Neural cell (in vitro differentiated cells): ENCODE data around the gene OSBPL1A. TPM values are rescaled to one million over a fixed set of nuclear protein-coding genes. Genes with fewer than 3 reads are reported as not detected.

ENCODE experiments used
- H2AFZ ChIP-seq: fragments of 200-600, 300-800 bp; sonication (generic), shearing (Covaris generic); 2 replicates; pipeline ENCODE4 v1.6.0; 2014; ENCODE audit warnings: low read depth, mild to moderate bottlenecking, antibody characterized with exemption, low read length, moderate library complexity
- H3F3A ChIP-seq: fragments of 200-600 bp; shearing (Covaris generic); 2 replicates; pipeline ENCODE4 v1.6.1; 2016; ENCODE audit warnings: mild to moderate bottlenecking, moderate library complexity, mixed read lengths, antibody characterized with exemption, low read length; ENCODE audit not compliant: insufficient read depth, poor library complexity, severe bottlenecking
- H3K27ac ChIP-seq: fragments of 200-600, 300-800 bp; sonication (generic), shearing (Covaris generic); 2 replicates; pipeline ENCODE4 v1.5.1; 2014; ENCODE audit warnings: mild to moderate bottlenecking, low read length, moderate library complexity
- H3K27me3 ChIP-seq: fragments of 300-800, 200-600 bp; sonication (generic), shearing (Covaris generic); 2 replicates; pipeline ENCODE4 v1.6.0; 2014; ENCODE audit warnings: mild to moderate bottlenecking, low read depth, low read length, moderate library complexity; ENCODE audit not compliant: insufficient read depth
- H3K36me3 ChIP-seq: fragments of 300-800, 200-600 bp; sonication (generic), shearing (Covaris generic); 2 replicates; pipeline ENCODE4 v1.5.1; 2014; ENCODE audit warnings: mild to moderate bottlenecking, antibody characterized with exemption, low read length, moderate library complexity; ENCODE audit not compliant: insufficient read depth
- H3K4me2 ChIP-seq: fragments of 300-800, 200-600 bp; sonication (generic), shearing (Covaris generic); 2 replicates; pipeline ENCODE4 v1.6.0; 2014; ENCODE audit warnings: mild to moderate bottlenecking, low read length
- H3K4me3 ChIP-seq: fragments of 300-800, 200-600 bp; sonication (generic), shearing (Covaris generic); 2 replicates; pipeline ENCODE4 v1.5.1; 2014; ENCODE audit warnings: mild to moderate bottlenecking, low read length, moderate library complexity
- H3K79me2 ChIP-seq: fragments of 200-600 bp; shearing (Covaris generic); replicated peaks from 2 replicates; pipeline ENCODE4 v1.6.0; 2014; ENCODE audit warnings: mild to moderate bottlenecking, low read length, moderate library complexity; ENCODE audit not compliant: insufficient read depth
- H3K9ac ChIP-seq: fragments of 300-800, 200-600 bp; sonication (generic), shearing (Covaris generic); 2 replicates; pipeline ENCODE4 v1.6.1; 2016; ENCODE audit warnings: mild to moderate bottlenecking, low read length, mixed read lengths
- H3K9me2 ChIP-seq: fragments of 200-600 bp; shearing (Covaris generic); 2 replicates; pipeline ENCODE4 v1.6.1; 2016; ENCODE audit warnings: mild to moderate bottlenecking, low read length, mixed read lengths; ENCODE audit not compliant: insufficient read depth
- H3K9me3 ChIP-seq: fragments of 200-600, 300-800 bp; sonication (generic), shearing (Covaris generic); 2 replicates; pipeline ENCODE4 v1.6.1; 2016; ENCODE audit warnings: mild to moderate bottlenecking, mixed run types, low read length, moderate library complexity, mixed read lengths
- H4K20me1 ChIP-seq: fragments of 200-600 bp; shearing (Covaris generic); 2 replicates; pipeline ENCODE4 v1.6.1; 2016; ENCODE audit warnings: mild to moderate bottlenecking, mixed run types; ENCODE audit not compliant: insufficient read depth
- EP300 ChIP-seq: fragments of 450-650 bp; conservative IDR thresholded peaks from 2 replicates; pipeline ENCODE4 v1.6.1; 2014; ENCODE audit warnings: antibody characterized with exemption, mild to moderate bottlenecking, moderate library complexity; ENCODE audit not compliant: poor library complexity, severe bottlenecking
- EZH2 ChIP-seq: fragments of 200-600, 300-800 bp; shearing (Covaris generic), sonication (generic); IDR thresholded peaks from 2 replicates; pipeline ENCODE4 v1.6.1; 2014; ENCODE audit warnings: antibody characterized with exemption, low read length, borderline replicate concordance, mild to moderate bottlenecking; ENCODE audit not compliant: insufficient read depth, poor library complexity, severe bottlenecking
- MXI1 ChIP-seq: fragments of 450-650 bp; conservative IDR thresholded peaks from 2 replicates; pipeline ENCODE4 v1.6.1; 2014; ENCODE audit warnings: antibody characterized with exemption, mild to moderate bottlenecking; ENCODE audit not compliant: poor library complexity, severe bottlenecking
- POLR2AphosphoS5 ChIP-seq: IDR thresholded peaks from 2 replicates; pipeline ENCODE4 v1.6.1; 2012
- RAD21 ChIP-seq: fragments of 450-650 bp; conservative IDR thresholded peaks from 2 replicates; pipeline ENCODE4 v1.6.1; 2014; ENCODE audit warnings: antibody characterized with exemption, mild to moderate bottlenecking, moderate library complexity
- SMC3 ChIP-seq: fragments of 450-650 bp; conservative IDR thresholded peaks from 2 replicates; pipeline ENCODE4 v1.6.1; 2014; ENCODE audit warnings: antibody characterized with exemption, mild to moderate bottlenecking, moderate library complexity; ENCODE audit not compliant: poor library complexity
- TAF1 ChIP-seq: IDR thresholded peaks from 2 replicates; pipeline ENCODE4 v1.6.1; 2012; ENCODE audit warnings: low read depth
- polyA plus RNA-seq: library from polyadenylated mRNA; depleted of rRNA; stranded (reverse); fragments of >200 nt; gene quantifications from 2 replicates; pipeline ENCODE4 v1.2.3, GENCODE V29; 2014
- TF ChIP-seq, protein P1 (sequence below): fragments of 450-650 bp; IDR thresholded peaks from 2 replicates; pipeline ENCODE4 v1.5.1; 2014; ENCODE audit warnings: antibody characterized with exemption, mild to moderate bottlenecking, moderate library complexity; ENCODE audit not compliant: poor library complexity, severe bottlenecking
- TF ChIP-seq, protein P2 (sequence below): IDR thresholded peaks from 2 replicates; pipeline ENCODE4 v1.6.1; 2012; ENCODE audit warnings: borderline replicate concordance

OSBPL1A gene
- polyA plus RNA-seq, 1 donor from 2014 or later: 24.9 TPM

DNA sequence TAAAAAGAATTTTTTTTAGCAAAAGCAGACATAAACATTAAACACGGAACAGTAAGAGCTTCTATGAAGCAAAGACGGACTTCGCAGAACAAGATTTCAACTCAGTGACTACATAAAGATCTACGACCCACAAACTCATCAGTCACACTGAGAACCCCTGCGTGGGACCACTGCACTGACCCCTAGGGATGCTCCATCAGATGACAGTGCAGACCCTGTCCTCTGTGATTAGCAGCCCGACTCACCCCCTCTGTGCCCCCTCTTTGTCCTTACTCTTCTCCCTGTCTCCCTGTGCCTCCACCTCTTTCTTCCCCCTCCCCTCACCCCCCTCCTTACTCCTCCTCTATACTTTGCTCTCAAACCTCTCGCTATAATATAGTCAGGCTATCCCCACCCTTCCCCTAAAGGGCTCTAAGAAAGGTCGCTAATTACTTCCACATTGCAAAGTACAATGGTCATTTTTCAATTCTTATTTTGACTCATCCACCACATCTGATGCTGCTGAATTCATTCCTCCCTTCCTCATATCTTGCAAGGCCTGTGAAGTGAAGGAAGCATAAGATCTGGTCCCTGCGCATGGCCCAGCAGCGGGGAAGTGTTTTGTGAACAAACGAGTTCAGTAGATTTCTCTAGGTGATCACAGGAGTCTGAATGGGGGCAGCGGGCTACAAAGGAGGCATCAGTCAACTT is 169.5 kb downstream of the OSBPL1A start:
- Histone ChIP-seq H3K9me2 (no peaks in the 10 kb centered on the region), H3F3A (no peaks in the 10 kb centered on the region), H3K4me3 (no peak overlapping the region), H3K9ac (no peak overlapping the region), H3K4me2 (no peak overlapping the region), H3K27ac (no peak overlapping the region), H3K79me2 (no peaks in the 10 kb centered on the region), H3K9me3 (no peaks in the 10 kb centered on the region), H3K27me3 (no peaks in the 10 kb centered on the region), H4K20me1 (no peaks in the 10 kb centered on the region), H2AFZ (no peak overlapping the region), H3K36me3 (no peaks in the 10 kb centered on the region)
- no peak for TF ChIP-seq POLR2AphosphoS5
- TF ChIP-seq SMC3: no peak
- no peak for TF ChIP-seq EZH2
- no peak for TF ChIP-seq MXI1
- TF ChIP-seq RAD21: no peak
- no peak for TF ChIP-seq TAF1
- TF ChIP-seq, protein P1, sequence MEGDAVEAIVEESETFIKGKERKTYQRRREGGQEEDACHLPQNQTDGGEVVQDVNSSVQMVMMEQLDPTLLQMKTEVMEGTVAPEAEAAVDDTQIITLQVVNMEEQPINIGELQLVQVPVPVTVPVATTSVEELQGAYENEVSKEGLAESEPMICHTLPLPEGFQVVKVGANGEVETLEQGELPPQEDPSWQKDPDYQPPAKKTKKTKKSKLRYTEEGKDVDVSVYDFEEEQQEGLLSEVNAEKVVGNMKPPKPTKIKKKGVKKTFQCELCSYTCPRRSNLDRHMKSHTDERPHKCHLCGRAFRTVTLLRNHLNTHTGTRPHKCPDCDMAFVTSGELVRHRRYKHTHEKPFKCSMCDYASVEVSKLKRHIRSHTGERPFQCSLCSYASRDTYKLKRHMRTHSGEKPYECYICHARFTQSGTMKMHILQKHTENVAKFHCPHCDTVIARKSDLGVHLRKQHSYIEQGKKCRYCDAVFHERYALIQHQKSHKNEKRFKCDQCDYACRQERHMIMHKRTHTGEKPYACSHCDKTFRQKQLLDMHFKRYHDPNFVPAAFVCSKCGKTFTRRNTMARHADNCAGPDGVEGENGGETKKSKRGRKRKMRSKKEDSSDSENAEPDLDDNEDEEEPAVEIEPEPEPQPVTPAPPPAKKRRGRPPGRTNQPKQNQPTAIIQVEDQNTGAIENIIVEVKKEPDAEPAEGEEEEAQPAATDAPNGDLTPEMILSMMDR: no peak
- TF ChIP-seq EP300: no peak
- TF ChIP-seq, protein P2, sequence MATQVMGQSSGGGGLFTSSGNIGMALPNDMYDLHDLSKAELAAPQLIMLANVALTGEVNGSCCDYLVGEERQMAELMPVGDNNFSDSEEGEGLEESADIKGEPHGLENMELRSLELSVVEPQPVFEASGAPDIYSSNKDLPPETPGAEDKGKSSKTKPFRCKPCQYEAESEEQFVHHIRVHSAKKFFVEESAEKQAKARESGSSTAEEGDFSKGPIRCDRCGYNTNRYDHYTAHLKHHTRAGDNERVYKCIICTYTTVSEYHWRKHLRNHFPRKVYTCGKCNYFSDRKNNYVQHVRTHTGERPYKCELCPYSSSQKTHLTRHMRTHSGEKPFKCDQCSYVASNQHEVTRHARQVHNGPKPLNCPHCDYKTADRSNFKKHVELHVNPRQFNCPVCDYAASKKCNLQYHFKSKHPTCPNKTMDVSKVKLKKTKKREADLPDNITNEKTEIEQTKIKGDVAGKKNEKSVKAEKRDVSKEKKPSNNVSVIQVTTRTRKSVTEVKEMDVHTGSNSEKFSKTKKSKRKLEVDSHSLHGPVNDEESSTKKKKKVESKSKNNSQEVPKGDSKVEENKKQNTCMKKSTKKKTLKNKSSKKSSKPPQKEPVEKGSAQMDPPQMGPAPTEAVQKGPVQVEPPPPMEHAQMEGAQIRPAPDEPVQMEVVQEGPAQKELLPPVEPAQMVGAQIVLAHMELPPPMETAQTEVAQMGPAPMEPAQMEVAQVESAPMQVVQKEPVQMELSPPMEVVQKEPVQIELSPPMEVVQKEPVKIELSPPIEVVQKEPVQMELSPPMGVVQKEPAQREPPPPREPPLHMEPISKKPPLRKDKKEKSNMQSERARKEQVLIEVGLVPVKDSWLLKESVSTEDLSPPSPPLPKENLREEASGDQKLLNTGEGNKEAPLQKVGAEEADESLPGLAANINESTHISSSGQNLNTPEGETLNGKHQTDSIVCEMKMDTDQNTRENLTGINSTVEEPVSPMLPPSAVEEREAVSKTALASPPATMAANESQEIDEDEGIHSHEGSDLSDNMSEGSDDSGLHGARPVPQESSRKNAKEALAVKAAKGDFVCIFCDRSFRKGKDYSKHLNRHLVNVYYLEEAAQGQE: no peak

DNA sequence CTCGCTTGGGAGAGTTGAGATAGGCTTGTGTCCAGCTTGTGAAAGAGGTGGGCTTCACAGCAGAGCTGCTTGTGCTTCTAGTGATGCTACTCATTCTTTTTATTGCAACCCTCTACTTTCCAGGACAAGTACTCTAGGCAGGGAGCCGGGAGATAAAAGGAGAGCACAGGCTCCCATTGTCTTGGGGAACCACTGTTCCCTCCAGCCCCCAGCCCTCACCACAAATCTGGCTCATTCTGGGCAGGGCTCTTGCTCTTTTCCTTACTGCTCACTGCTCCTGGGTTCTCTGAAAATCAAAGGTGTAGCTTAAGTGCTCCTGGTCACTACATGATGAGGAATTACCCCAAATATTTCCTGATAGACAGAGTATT is 177.3 kb downstream of the OSBPL1A start:
- Histone ChIP-seq H3K4me3 (no peak overlapping the region), H3K9ac (no peak overlapping the region), H3K9me2 (no peaks in the 10 kb centered on the region), H3F3A (no peaks in the 10 kb centered on the region), H3K79me2 (no peaks in the 10 kb centered on the region), H3K9me3 (no peaks in the 10 kb centered on the region), H3K27me3 (no peaks in the 10 kb centered on the region), H4K20me1 (no peaks in the 10 kb centered on the region), H3K27ac (no peak overlapping the region), H3K36me3 (no peaks in the 10 kb centered on the region), H2AFZ (no peak overlapping the region), H3K4me2 (no peak overlapping the region)
- TF ChIP-seq EP300 (no peak), RAD21 (no peak), POLR2AphosphoS5 (no peak), TAF1 (no peak), SMC3 (no peak)
- TF ChIP-seq, protein P1: no peak
- TF ChIP-seq, protein P2: no peak
